Esophagus squamous epithelium (tissue), 4 donors: ENCODE measurements around the gene HS1BP3.

Experiments
- CTCF ChIP-seq, 6 experiments: fragments of 450-650 bp in 4 of 6; fragments of 200-600 bp in 2 of 6; sonication (generic) in 2 of 6; IDR thresholded peaks; one replicate each; pipeline ENCODE4 v1.5.1; 2016 to 2019; ENCODE audit warnings: antibody characterized with exemption in 6 of 6, mild to moderate bottlenecking in 4 of 6, moderate library complexity in 4 of 6
- POLR2A ChIP-seq, 4 donors: fragments of 450-650 bp; IDR thresholded peaks; one replicate each; pipeline ENCODE4 v1.6.1; 2017; ENCODE audit warnings: antibody characterized with exemption in 4 of 4, mild to moderate bottlenecking in 4 of 4, moderate library complexity in 3 of 4

DNA sequence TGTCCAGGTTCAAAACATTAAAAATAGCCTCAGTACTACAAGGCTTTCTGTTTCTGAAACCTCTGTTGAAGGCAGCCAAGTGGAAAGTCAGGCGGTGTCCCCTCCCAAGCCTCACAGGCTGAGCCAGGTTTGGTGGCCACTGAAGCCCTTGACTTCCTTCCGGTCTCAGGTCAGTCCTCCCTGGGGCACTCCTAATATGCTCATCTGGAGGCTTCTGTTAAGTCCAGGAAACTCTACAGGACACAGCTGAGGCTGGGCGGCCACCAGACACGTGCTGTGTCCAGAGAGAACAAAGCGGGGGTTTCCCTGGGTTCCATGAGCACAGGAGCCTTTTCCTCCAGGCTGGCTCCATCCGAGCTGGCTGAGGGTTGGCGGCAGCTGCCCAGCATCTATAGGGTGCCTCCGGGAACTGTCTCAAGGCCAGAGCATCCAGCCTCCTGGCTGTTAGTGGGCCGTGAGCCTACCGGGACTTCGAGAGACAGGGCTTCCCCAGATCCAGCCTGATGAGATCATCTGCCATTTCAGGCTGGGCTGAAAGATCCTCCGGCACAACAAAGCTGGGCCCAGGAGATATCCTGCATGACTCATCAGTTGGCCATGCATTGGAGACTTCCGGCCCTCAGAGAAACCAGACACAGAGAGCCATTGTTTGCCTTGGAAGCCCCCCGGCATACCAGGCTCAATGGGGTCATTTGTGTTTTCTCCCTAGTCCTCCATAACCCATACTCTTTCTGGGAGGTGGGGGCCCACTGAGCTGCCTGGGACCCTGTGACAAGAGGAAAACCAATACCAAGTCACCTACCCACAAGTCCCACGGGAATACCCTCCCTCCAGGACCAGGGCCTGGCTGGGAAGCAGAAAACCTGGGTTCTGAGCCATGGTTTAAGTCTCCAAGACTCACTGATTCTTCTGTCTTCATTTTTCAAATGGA, 71.7 kb downstream of the HS1BP3 start:
- TF ChIP-seq CTCF (IDR thresholded peaks at IDR 0.05) (no peak), POLR2A (IDR thresholded peaks at IDR 0.05) (no peak)
